ENCODE measurements around the gene SMARCD3. TPM values are rescaled to one million over a fixed set of nuclear protein-coding genes. Genes with fewer than 3 reads are reported as not detected.

Gene SMARCD3
- total and polyA plus RNA-seq, 12 donors: 77.7 to 175 (median 97.6) TPM

DNA sequence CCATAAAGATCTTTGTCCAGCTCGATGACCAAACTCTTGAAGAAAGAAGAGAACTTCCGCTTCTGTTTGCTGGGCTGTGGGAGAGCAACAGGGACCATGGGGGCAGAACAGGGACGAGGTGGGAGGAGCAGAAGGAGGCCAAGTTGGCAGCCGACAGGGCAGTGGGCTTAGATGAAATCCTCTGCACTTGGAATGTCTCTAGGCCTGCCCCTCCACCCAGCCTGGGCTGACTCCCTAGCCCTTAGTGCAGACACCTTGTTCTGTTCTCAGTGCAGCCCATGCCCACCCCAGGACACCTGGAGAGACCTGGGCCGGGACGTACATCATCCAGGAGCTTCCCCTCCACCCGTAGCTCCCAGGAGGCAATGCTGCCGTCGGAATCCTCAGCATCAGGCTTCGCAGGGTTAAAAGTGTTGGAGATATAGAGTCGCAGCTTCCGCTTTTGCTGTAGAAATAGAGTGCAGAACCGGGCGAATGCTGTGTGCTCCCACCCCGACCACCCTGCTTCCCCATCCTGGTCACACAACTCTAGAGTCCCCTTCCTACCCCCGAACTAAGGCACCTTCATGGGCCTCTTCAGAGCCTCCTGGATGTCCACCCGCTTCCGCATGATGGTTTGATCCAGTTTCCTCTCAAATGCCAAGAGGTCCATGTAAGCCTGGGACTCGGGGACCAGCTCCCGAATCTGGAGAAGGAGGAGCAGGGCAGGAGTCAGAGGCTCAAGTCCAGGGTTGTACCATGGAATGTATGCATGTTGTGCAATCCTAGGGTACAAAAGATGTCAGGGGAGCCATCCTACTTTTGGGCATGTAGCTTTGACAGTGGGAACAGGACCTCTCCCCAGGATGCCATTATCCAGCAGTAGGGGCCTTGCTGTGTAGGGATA is 6.1 kb downstream of the SMARCD3 start:
- H3K27me3 ChIP-seq: peaks cover 0 to 36% (median 6%) of the 10 kb centered on the region in 7 donors
- peaks cover 16 to 64% (median 46%) of the 10 kb centered on the region in 9 donors for H3K4me1 ChIP-seq
- no peak overlapping the region for H3K4me3 ChIP-seq
- TF ChIP-seq, protein P1, sequence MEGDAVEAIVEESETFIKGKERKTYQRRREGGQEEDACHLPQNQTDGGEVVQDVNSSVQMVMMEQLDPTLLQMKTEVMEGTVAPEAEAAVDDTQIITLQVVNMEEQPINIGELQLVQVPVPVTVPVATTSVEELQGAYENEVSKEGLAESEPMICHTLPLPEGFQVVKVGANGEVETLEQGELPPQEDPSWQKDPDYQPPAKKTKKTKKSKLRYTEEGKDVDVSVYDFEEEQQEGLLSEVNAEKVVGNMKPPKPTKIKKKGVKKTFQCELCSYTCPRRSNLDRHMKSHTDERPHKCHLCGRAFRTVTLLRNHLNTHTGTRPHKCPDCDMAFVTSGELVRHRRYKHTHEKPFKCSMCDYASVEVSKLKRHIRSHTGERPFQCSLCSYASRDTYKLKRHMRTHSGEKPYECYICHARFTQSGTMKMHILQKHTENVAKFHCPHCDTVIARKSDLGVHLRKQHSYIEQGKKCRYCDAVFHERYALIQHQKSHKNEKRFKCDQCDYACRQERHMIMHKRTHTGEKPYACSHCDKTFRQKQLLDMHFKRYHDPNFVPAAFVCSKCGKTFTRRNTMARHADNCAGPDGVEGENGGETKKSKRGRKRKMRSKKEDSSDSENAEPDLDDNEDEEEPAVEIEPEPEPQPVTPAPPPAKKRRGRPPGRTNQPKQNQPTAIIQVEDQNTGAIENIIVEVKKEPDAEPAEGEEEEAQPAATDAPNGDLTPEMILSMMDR (IDR thresholded peaks at IDR 0.05): no peak
- ATAC-seq: no peak
- H3K27ac ChIP-seq: peak overlapping the region in 1 of 10 donors; percentile 66
- H3K36me3 ChIP-seq: peaks cover 0 to 57% (median 27%) of the 10 kb centered on the region in 9 donors
- WGBS, 2 donors: 58 to 70% methylated on average over 19 to 20 of the region's 20 CpGs
- intact Hi-C loops (cut with DNase I): loop anchor here in 9 of 10 donors (2.0 to 10.0 kb wide), 7 partner anchors 58 to 120 kb away; partner anchors contain the start of gene ASB10 (in 1 of the 9)
- H3K9me3 ChIP-seq: no peaks in the 10 kb centered on the region
- DNase-seq: no peak

DNA sequence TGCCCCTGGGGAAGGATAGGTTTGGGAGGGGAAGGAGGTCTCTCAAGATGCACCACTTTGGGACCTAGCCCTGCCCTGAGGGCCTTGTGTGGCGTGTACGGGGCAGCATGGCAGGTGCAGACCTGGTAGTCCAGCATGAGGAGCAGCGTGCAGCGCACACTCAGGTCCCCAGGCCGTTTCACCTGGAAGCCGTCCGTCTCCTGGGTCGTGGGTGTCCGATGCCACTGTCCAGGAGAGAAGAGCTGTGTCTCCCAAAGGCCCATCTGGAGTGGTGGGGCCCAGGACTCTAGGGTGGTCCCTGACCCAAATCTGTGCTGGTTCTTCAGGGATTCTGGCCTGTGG is 6.8 kb downstream of the SMARCD3 start:
- Histone ChIP-seq H3K4me3 (no peak overlapping the region), H3K27me3 (peaks cover 0 to 30% (median 6%) of the 10 kb centered on the region in 7 donors), H3K4me1 (peaks cover 12 to 58% (median 39%) of the 10 kb centered on the region in 9 donors), H3K27ac (peak overlapping the region in 5 of 10 donors; percentile 35 to 68 (median 43)), H3K36me3 (peaks cover 0 to 64% (median 31%) of the 10 kb centered on the region in 9 donors), H3K9me3 (no peaks in the 10 kb centered on the region)
- no peak for ATAC-seq
- DNase-seq: no peak
- TF ChIP-seq, protein P1 (IDR thresholded peaks at IDR 0.05): no peak
- intact Hi-C loops (cut with DNase I): loop anchor here in 9 of 10 donors (2.0 to 10.0 kb wide), 7 partner anchors 57 to 119 kb away; partner anchors contain the start of gene ASB10 (in 1 of the 9)
- WGBS, 2 donors: 89 to 90% methylated on average over 9 of the region's 9 CpGs

DNA sequence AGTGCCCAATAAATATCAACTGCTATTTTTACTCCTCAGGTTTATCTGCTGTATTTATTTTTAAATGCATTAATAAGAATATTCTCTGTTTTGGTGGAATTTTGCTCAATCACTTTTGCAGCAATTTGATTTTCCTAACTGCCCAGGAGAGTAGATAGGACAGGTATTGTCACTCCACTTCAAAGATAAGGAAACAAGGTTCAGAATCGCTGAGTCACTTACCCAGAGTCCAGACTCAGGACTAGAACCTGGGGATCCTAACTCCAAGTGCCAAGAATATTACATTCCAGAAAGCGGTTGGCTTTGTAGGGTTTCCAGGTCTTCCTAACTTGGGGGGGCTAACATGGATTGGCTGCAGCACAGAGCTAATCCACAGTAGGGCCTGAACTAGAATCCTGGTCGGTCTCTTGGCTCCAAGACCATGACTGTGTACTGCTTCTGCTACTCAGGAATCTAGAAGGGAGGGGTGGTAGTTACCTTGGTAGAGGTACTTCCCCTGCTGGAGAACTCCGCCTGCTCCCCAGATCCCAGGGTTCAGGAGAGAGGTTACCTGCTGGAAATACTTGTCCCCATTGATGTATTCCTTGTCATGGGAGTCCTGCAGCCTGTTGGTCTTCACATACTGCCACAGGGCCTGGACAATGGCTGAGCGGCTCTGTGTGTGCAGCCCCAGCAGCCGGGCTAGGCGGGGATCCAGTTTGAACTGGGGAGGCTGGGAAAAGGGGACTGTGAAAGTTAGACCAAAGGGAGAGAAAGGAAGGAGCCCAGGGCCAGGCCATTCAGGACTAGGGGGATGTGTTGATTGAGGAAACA is 7.3 kb downstream of the SMARCD3 start:
- Histone ChIP-seq H3K4me3 (no peak overlapping the region), H3K9me3 (no peaks in the 10 kb centered on the region), H3K4me1 (peaks cover 8 to 52% (median 33%) of the 10 kb centered on the region in 9 donors), H3K27ac (peak overlapping the region in 8 of 10 donors; percentile 20 to 68 (median 43)), H3K27me3 (peaks cover 0 to 24% (median 6%) of the 10 kb centered on the region in 7 donors), H3K36me3 (peaks cover 0 to 69% (median 35%) of the 10 kb centered on the region in 9 donors)
- TF ChIP-seq, protein P1 (IDR thresholded peaks at IDR 0.05): no peak
- intact Hi-C loops (cut with DNase I): loop anchor here in 9 of 10 donors (5.0 to 10.0 kb wide), 5 partner anchors 56 to 119 kb away; partner anchors contain the start of gene ASB10 (in 1 of the 9)
- WGBS, 2 donors: 74 to 82% methylated on average over 7 of the region's 7 CpGs
- DNase-seq: no peak
- ATAC-seq: no peak

DNA sequence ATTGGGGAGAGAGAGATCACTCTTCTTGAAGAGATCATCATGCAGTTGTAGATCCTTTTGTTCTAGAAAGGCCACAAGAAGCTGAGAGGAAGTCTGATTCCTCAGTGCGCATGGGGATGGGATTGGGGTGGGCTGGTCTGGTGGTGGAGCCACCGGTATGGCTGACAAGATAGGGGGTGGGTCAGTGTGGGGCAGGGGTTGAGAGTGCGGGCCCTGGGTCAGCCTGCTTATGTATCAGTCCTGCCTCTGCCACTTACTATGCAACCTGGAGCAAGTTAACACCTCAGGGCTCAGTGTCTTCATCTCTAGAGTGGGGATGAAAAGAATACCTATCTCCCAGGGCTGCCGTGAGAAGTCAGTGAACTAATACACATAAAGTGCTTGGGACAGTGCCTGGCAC is 8.0 kb downstream of the SMARCD3 start:
- Histone ChIP-seq H3K4me3 (no peak overlapping the region), H3K27me3 (peaks cover 0 to 18% (median 6%) of the 10 kb centered on the region in 7 donors), H3K9me3 (no peaks in the 10 kb centered on the region), H3K36me3 (peaks cover 0 to 76% (median 39%) of the 10 kb centered on the region in 9 donors), H3K27ac (peak overlapping the region in 5 of 10 donors; percentile 20 to 68 (median 50)), H3K4me1 (peaks cover 8 to 47% (median 29%) of the 10 kb centered on the region in 9 donors)
- TF ChIP-seq, protein P1 (IDR thresholded peaks at IDR 0.05): no peak
- peak in 1 of 8 donors; percentile 2 for ATAC-seq
- intact Hi-C loops (cut with DNase I): loop anchor here in 9 of 10 donors (5.0 to 10.0 kb wide), 5 partner anchors 56 to 118 kb away; partner anchors contain the start of gene ASB10 (in 1 of the 9)
- no peak for DNase-seq
- WGBS, 2 donors: 70 to 72% methylated on average over 4 of the region's 4 CpGs

Data from heart right ventricle (tissue), 16 donors.